HCT116 (cell line): ENCODE measurements around the gene ILDR1. TPM values are rescaled to one million over a fixed set of nuclear protein-coding genes. Genes with fewer than 3 reads are reported as not detected.

Experiments used
- ATAC-seq: fragments of 200-7000 bp; cut with Tn5 transposase; 2 replicates; pipeline ENCODE4 v1.9.1; 2020; ENCODE audit warnings: mild to moderate bottlenecking, moderate library complexity
- BruUV-seq: library from RNA; stranded (reverse); fragments of 400-500 nt; replicated peaks from 2 replicates; lab custom pipeline; 2021; lab: Mats Ljungman, UMichigan
- CTCF ChIA-PET: fragments of 300-600 bp; sonication (Branson Sonifier 250); formaldehyde crosslinking; loops from one replicate; lab custom pipeline; 2021; ENCODE audit warnings: antibody characterized with exemption; lab: Charles Lee
- POLR2A ChIA-PET: fragments of 300-600, 350-600 bp; sonication (Branson Sonifier 250); formaldehyde crosslinking; loops from one replicate; lab custom pipeline; 2021; ENCODE audit warnings: antibody characterized with exemption; lab: Charles Lee
- RAD21 ChIA-PET, 2 experiments: fragments of 300-600 bp; sonication (Branson Sonifier 250); formaldehyde crosslinking; loops; one replicate each; lab custom pipeline; 2023; ENCODE audit warnings: low total read pairs in 2 of 2; ENCODE audit not compliant: uncharacterized antibody in 2 of 2, unreplicated experiment in 2 of 2, low non-redundant PET in 1 of 2; lab: Charles Lee
- DNase-seq: peaks from one replicate; pipeline ENCODE4 v3.0.0-alpha.2; 2010; ENCODE audit warnings: low read depth, low spot score
- H2AFZ ChIP-seq: fragments of 200-600 bp; shearing (Covaris generic), sonication (generic); 2 replicates; pipeline ENCODE4 v1.6.1; 2017; ENCODE audit warnings: low read depth, mixed run types, mixed read lengths, antibody characterized with exemption, low read length; ENCODE audit not compliant: poor library complexity, severe bottlenecking
- H3K27ac ChIP-seq: 2 replicates; pipeline ENCODE4 v1.5.1; 2012; ENCODE audit warnings: low read depth, low read length
- H3K27me3 ChIP-seq: fragments of 200-600 bp; sonication (generic); 2 replicates; pipeline ENCODE4 v1.6.1; 2016; ENCODE audit warnings: mixed run types, low read length, mixed read lengths; ENCODE audit not compliant: insufficient read depth
- H3K36me3 ChIP-seq, 2 experiments: fragments of 200-500 bp in 1 of 2; fragments of 200-600 bp in 1 of 2; sonication (Bioruptor generic) in 1 of 2; sonication (generic) in 1 of 2; 2 replicates each; pipeline versions ENCODE4 v1.5.1 to v1.6.1; 2014 to 2016; ENCODE audit warnings: low read length in 2 of 2, inconsistent platforms in 1 of 2, mixed read lengths in 1 of 2, mixed run types in 1 of 2; ENCODE audit not compliant: insufficient read depth in 2 of 2, control insufficient read depth in 1 of 2
- H3K4me1 ChIP-seq, 2 experiments: fragments of 200-600 bp in 1 of 2; sonication (generic) in 1 of 2; 2 replicates each; pipeline versions ENCODE4 v1.5.1 to v1.6.1; 2012 to 2017; ENCODE audit warnings: low read length in 2 of 2, inconsistent platforms in 1 of 2, mild to moderate bottlenecking in 1 of 2, mixed read lengths in 1 of 2, mixed run types in 1 of 2, moderate library complexity in 1 of 2; ENCODE audit not compliant: insufficient read depth in 2 of 2, control insufficient read depth in 1 of 2
- H3K4me2 ChIP-seq: fragments of 200-600 bp; sonication (generic); 2 replicates; pipeline ENCODE4 v1.6.1; 2017; ENCODE audit warnings: mixed run types, low read length, mixed read lengths
- H3K4me3 ChIP-seq, 2 experiments: fragments of 200-600 bp in 1 of 2; sonication (generic) in 1 of 2; replicated peaks in 1 of 2; 2 replicates each; pipeline ENCODE4 v1.5.1; 2011 to 2016; ENCODE audit warnings: low read length in 2 of 2, control low read depth in 1 of 2, low read depth in 1 of 2, mild to moderate bottlenecking in 1 of 2, mixed read lengths in 1 of 2, mixed run types in 1 of 2
- H3K79me2 ChIP-seq: fragments of 200-600 bp; sonication (generic); 2 replicates; pipeline ENCODE4 v1.6.1; 2017; ENCODE audit warnings: mild to moderate bottlenecking, mixed run types, low read length, moderate library complexity, mixed read lengths; ENCODE audit not compliant: insufficient read depth
- H3K9ac ChIP-seq: fragments of 200-600 bp; sonication (generic); 2 replicates; pipeline ENCODE4 v1.6.1; 2016; ENCODE audit warnings: low read length, mixed read lengths
- H3K9me2 ChIP-seq: fragments of 200-600 bp; sonication (generic), shearing (Covaris generic); 2 replicates; pipeline ENCODE4 v1.6.1; 2017; ENCODE audit warnings: mixed run types, mild to moderate bottlenecking, moderate library complexity; ENCODE audit not compliant: insufficient read depth
- H3K9me3 ChIP-seq, 2 experiments: fragments of 200-500 bp in 1 of 2; fragments of 200-600 bp in 1 of 2; sonication (Bioruptor generic) in 1 of 2; sonication (generic) in 1 of 2; 2 replicates each; pipeline ENCODE4 v1.6.1; 2014 to 2017; ENCODE audit warnings: low read length in 2 of 2, mixed read lengths in 2 of 2, inconsistent platforms in 1 of 2, low read depth in 1 of 2, mild to moderate bottlenecking in 1 of 2, mixed run types in 1 of 2, moderate library complexity in 1 of 2; ENCODE audit not compliant: control insufficient read depth in 1 of 2, insufficient read depth in 1 of 2
- H4K20me1 ChIP-seq: fragments of 200-600 bp; sonication (generic), shearing (Covaris generic); 2 replicates; pipeline ENCODE4 v1.6.1; 2017; ENCODE audit warnings: mixed run types, mild to moderate bottlenecking, moderate library complexity; ENCODE audit not compliant: insufficient read depth
- ATF3 ChIP-seq: IDR thresholded peaks from 2 replicates; pipeline ENCODE4 v1.6.1; 2012
- ELF1 ChIP-seq: IDR thresholded peaks from 2 replicates; pipeline ENCODE4 v1.6.1; 2012; ENCODE audit warnings: low read depth, borderline replicate concordance
- EZH2 ChIP-seq: fragments of 200-600 bp; sonication (generic); IDR thresholded peaks from 2 replicates; pipeline ENCODE4 v1.6.1; 2017; ENCODE audit warnings: antibody characterized with exemption, mixed run types
- MAX ChIP-seq: IDR thresholded peaks from 2 replicates; pipeline ENCODE4 v1.6.1; 2012
- RAD21 ChIP-seq: IDR thresholded peaks from 2 replicates; pipeline ENCODE4 v1.6.1; 2012; ENCODE audit warnings: low read depth, mild to moderate bottlenecking
- SIN3A ChIP-seq: IDR thresholded peaks from 2 replicates; pipeline ENCODE4 v1.6.1; 2012; ENCODE audit warnings: low read depth
- TCF7L2 ChIP-seq: IDR thresholded peaks from 2 replicates; pipeline ENCODE4 v1.7.0; 2011; ENCODE audit warnings: borderline replicate concordance, inconsistent platforms; ENCODE audit not compliant: insufficient read depth, insufficient read length; ENCODE audit errors: extremely low read depth
- YY1 ChIP-seq: IDR thresholded peaks from 2 replicates; pipeline ENCODE4 v1.6.1; 2011; ENCODE audit warnings: low read length, low read depth, moderate library complexity, mild to moderate bottlenecking; ENCODE audit not compliant: insufficient replicate concordance; ENCODE audit errors: extremely low read depth
- ZBTB33 ChIP-seq: IDR thresholded peaks from 2 replicates; pipeline ENCODE4 v1.6.1; 2011; ENCODE audit warnings: mild to moderate bottlenecking, low read length, moderate library complexity; ENCODE audit not compliant: insufficient replicate concordance; ENCODE audit errors: extremely low read depth
- intact Hi-C: fragments of 100-400 bp; cut with micrococcal nuclease; formaldehyde crosslinking; loops from 2 replicates; pipeline ENCODE4 v1.10.0; 2022
- total RNA-seq: library from RNA; stranded (reverse); gene quantifications from one replicate; pipeline ENCODE4 v1.2.1, GENCODE V29; 2021; ENCODE audit not compliant: unreplicated experiment

Gene ILDR1
- total RNA-seq, 1 experiment from 2014 or later, result 2.9 TPM

DNA sequence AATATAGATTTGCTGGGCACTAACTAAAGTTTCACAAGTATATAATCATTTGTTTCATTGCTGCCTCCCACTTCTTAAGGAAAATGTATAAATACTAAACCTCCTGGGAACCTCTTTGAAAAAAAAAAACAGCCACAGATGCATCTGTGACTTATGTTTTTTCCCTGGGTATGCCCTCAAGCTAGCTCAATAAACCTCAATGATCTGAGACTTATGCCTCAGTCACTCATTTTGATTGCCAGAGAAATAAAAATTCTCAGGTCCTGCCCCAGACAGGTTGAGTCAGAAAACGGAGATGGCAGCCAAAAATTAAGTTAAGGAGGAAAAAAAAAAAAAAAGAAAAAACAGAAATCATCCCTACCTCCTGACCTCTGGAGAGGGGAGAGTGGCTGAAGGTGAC lies 22.1 kb downstream of the ILDR1 start:
- no TSS peak for BruUV-seq
- H3K9ac ChIP-seq, result no peak overlapping the region
- peaks cover 0 to 15% of the 10 kb centered on the region in 2 experiments; a peak in 3 of 4 replicates for H3K4me1 ChIP-seq
- no peaks in the 10 kb centered on the region for H3K9me2 ChIP-seq
- POLR2A ChIA-PET, result no interaction called here
- intact Hi-C loops, result loop anchor here (5.0 kb wide), 1 partner anchor 453 kb away; the partner anchor contains the start of gene POLQ
- no peaks in the 10 kb centered on the region for H3K36me3 ChIP-seq
- TF ChIP-seq YY1, result no peak
- no peak for TF ChIP-seq MAX
- TF ChIP-seq SIN3A, result no peak
- TF ChIP-seq ATF3, result no peak
- TF ChIP-seq ELF1, result no peak
- no peak for TF ChIP-seq ZBTB33
- TF ChIP-seq RAD21, result no peak
- TF ChIP-seq TCF7L2, result no peak
- no peak for TF ChIP-seq EZH2
- H4K20me1 ChIP-seq, result no peaks in the 10 kb centered on the region
- no peak overlapping the region for H3K4me3 ChIP-seq
- RAD21 ChIA-PET, result no interaction called here
- ATAC-seq (no peak), DNase-seq (no peak)
- H3K79me2 ChIP-seq, result no peaks in the 10 kb centered on the region
- CTCF ChIA-PET, result no interaction called here
- H3K27me3 ChIP-seq, result no peaks in the 10 kb centered on the region
- H2AFZ ChIP-seq, result no peak overlapping the region
- no peak overlapping the region for H3K27ac ChIP-seq
- H3K4me2 ChIP-seq, result no peak overlapping the region
- no peaks in the 10 kb centered on the region for H3K9me3 ChIP-seq
